ENCODE data around the gene CFB.
"Not testable (repeated sequence)": the region's sequence is repeated elsewhere in the genome, so short reads cannot be mapped to it uniquely, and the experiment has no call there.

Gene CFB

GRCh38 chr6:31970604-31971271 lies 24.8 kb downstream of the CFB start:
- no peak for DNase-seq (ENCODE audit: low read depth in 2 of 2)

- no peak for DNase-seq (ENCODE audit: low read depth in 2 of 2)
Observed at GRCh38 chr6:31971279-31971992, 25.5 kb downstream of the CFB start.

GRCh38 chr6:31971993-31972708 lies 26.3 kb downstream of the CFB start, which contains the start of gene DXO:
DXO (minus strand) TSS chr6:31972138; CDS start chr6:31971675, 463 bp downstream.
- peak; percentile 96 to 97 for DNase-seq (ENCODE audit: low read depth in 2 of 2)

GRCh38 chr6:31972709-31973350 lies 26.9 kb downstream of the CFB start:
- DNase-seq (ENCODE audit: low read depth in 2 of 2), result no peak

- DNase-seq (ENCODE audit: low read depth in 2 of 2), result not testable (repeated sequence)
Observed at GRCh38 chr6:31976065-31976464, 30.2 kb downstream of the CFB start.

GRCh38 chr6:31977816-31978431 lies 32.0 kb downstream of the CFB start:
- no peak for DNase-seq (ENCODE audit: low read depth in 2 of 2)

GRCh38 chr6:31978831-31979230 lies 32.9 kb downstream of the CFB start:
- DNase-seq (ENCODE audit: low read depth in 2 of 2), result no peak

GRCh38 chr6:31979238-31979898 lies 33.5 kb downstream of the CFB start:
- DNase-seq (ENCODE audit: low read depth in 2 of 2), result no peak

GRCh38 chr6:31980195-31980876 lies 34.4 kb downstream of the CFB start:
- not testable (repeated sequence) for DNase-seq (ENCODE audit: low read depth in 2 of 2)

- DNase-seq (ENCODE audit: low read depth in 2 of 2), result not testable (repeated sequence)
Observed at GRCh38 chr6:31980998-31981397, 35.1 kb downstream of the CFB start.

GRCh38 chr6:31981744-31982143 lies 35.8 kb downstream of the CFB start, which contains the start of gene C4A:
C4A (plus strand) TSS chr6:31982057; CDS start chr6:31982108, 51 bp downstream.
- not testable (repeated sequence) for DNase-seq (ENCODE audit: low read depth in 2 of 2)

GRCh38 chr6:31989363-31989762 lies 43.5 kb downstream of the CFB start:
- DNase-seq (ENCODE audit: low read depth in 2 of 2), result not testable (repeated sequence)

GRCh38 chr6:31994421-31994820 lies 48.5 kb downstream of the CFB start:
- not testable (repeated sequence) for DNase-seq (ENCODE audit: low read depth in 2 of 2)

GRCh38 chr6:31996385-31996784 lies 50.5 kb downstream of the CFB start:
- not testable (repeated sequence) for DNase-seq (ENCODE audit: low read depth in 2 of 2)

Data from stimulated activated CD4-positive, alpha-beta T cell treated with anti-CD3 and anti-CD28 coated beads, Interleukin-4, amount 100 ng/mL, for 48 hours (primary cell).